IPS DF 4.7 (cell line): ENCODE data around the gene NUP188.
A peak's percentile ranks its signal among the peaks of the same experiment; 100 is the strongest.
"Not testable (repeated sequence)": the region's sequence is repeated elsewhere in the genome, so short reads cannot be mapped to it uniquely, and the experiment has no call there.

ENCODE experiments used
- DNase-seq: peaks from one replicate; pipeline ENCODE4 v3.0.0-alpha.2; 2013; ENCODE audit warnings: low spot score; ENCODE audit errors: extremely low read depth

NUP188 gene

DNA sequence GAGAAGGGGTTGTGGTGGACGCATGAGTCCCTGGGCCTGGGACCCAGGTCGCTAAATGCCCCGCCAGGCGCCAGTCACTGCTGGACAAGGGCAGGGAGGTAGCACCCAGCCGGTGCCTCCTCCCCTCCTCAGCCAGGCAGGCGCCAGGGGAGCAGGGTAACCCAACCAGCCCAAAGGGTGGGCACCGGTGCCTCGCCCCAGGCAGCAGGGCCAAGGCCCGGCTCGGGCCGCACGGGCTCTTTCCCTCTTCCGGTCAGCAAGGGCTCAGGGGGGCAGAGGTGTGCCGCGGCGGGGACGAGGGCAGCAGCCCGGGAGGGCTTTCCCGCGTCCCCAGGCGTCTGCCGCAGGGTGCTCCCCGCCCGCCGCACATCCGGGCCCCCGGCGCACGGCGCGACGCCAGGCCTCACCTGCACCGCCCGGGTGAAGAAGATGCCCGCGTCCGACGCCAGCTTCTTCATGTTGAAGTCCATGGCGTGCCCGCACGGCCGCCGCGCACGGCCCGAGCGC is 80.2 kb downstream of the NUP188 start:
- no peak for DNase-seq

DNA sequence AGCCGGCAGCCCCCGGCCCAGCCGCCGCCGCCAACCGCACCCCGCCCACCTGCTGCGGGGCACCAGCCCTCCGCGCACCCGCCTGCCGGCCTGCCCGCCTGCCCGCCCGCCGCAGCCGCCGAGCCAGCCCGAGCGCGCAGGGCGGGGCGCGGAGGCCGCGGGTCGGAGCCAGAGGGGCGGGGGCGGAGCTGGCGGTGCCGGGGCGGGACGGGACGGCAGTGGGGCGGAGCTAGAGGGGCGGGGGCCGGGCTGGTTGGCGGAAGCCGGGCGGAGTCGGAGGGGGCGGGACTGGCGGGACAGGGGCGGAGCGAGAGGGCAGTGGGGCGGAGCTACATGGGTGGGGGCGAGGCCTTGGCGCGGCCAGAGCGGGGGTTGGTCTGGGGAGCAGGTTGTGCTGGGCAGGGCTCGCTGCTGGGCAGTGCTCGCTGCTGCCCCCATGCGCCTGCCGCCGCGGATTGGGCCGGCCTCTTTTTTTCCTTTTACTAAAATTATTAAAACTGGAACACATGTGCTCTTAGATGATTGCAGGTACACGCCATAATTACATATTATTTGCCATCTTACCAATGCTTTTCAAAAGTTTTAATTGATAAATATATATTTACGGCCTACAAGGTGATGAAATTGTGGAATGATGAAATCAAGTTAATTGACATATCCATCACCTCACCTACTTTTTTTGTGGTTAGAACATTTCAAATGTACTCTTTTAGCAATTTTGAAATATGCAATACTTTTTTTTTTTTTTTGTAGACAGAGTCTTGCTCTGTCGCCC is 80.9 kb downstream of the NUP188 start, which contains the start of gene SH3GLB2:
TSS of gene SH3GLB2 (minus strand) at position 140 of the 775 bp plus-strand sequence. CDS start 177 bp downstream, outside the sequence.
- no peak for DNase-seq

GRCh38 chr9:129030191-129030590 is 82.7 kb downstream of the NUP188 start:
- DNase-seq = no peak

DNA sequence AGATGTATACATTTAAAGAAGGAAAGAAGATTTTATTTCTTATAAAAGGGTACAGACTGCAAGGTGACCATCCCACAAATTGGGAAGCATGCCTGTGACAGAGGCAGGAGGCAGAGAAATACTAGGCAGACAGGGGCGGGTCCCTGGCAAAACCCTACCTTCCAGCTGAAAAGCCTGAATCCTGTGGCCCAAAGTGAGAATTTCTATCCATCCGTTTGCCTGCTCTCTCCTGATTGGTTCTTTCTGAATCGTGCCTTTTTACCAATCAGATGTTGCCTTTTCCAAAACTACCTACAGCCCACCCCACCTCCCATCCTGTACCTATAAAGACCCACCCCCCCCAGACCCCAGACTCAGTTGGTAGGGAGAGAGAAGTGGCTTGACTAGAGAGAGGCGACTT is 84.0 kb downstream of the NUP188 start:
- no peak for DNase-seq

DNA sequence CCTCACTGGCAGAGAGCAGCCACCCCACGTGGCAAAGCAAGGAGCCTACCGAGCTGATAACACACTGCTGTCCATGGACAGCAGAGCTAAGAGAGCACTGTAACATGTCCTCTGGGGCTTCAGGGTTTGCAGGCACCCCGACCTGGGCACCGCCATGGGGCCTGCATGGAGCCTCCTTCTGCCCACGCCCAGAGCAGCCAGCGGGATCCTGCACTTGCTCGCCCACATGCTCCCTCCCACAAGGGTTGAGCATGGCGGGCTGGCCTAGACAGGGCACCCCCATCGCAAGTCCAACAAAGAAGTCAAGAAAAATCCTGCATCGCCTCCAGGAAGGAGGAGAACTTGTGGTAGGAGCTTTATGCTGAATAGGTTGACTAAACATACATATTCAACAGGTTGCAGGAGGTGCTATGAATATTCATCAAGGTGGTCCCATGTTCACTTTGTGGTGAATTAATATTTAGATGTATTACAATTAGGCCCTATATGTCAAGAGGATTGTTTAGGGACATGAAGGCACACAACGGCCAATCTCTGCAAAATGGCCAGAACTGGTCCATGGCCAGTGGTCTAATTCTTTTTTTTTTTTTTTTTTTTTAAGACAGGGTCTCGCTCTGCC is 85.2 kb downstream of the NUP188 start:
- DNase-seq = no peak

DNA sequence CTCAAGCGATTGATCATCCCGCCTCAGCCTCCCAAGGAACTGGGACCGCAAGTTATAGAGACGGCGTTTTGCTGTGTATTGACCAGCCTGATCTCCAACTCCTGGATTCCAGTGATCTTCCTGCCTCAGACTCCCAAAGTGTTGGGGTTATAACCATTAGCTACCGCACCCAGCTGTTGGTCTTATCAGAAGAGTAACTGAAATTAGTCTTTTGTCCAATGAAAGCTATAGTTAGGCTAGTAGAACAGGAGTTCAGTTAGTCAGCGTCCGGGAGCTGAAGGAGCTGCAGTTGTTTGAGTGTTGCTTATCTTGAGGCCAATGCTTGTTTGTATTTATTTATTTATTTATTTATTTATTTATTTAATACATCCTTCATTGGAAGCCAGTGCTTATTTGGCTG is 85.7 kb downstream of the NUP188 start:
- no peak for DNase-seq

GRCh38 chr9:129035838-129036237 is 88.3 kb downstream of the NUP188 start:
- DNase-seq = not testable (repeated sequence)

- DNase-seq = peak; percentile 93
These were observed 88.9 kb downstream of the NUP188 start, which contains the start of gene MIGA2 for GRCh38 chr9:129036241-129036922. TSS of gene MIGA2 (plus strand) at chr9:129036626. CDS start at chr9:129040595, 3,969 bp downstream.

GRCh38 chr9:129036923-129037766 is 89.6 kb downstream of the NUP188 start:
- DNase-seq = no peak

- DNase-seq = no peak
These were observed 90.2 kb downstream of the NUP188 start for GRCh38 chr9:129037767-129038098.

GRCh38 chr9:129038109-129038852 is 90.8 kb downstream of the NUP188 start:
- no peak for DNase-seq

DNA sequence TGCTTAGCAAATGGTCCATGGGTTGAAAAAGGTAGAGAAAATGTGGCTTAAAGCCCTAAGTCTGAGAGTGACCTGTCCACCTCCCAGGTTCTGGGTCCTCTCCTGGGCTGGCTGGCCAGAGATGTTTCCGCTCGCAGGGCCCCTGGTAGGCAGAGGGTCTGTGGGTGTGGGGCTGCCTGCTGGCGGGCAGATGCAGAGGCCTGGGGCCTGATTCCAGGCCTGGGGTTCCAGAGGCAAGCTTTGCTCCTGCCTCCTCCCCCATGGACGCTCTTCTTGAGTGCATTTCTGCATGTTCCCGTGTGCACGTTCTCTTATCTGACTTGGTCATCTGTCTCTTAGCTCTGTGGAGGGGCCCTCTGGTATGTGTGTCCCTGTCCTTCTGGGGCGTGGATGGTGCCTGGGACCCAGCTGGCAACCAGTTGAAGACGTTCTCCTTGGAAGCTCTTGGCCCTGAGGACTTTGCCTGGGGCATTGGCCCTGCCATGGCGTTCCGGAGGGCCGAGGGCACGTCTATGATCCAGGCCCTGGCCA is 92.7 kb downstream of the NUP188 start:
- DNase-seq = no peak

DNA sequence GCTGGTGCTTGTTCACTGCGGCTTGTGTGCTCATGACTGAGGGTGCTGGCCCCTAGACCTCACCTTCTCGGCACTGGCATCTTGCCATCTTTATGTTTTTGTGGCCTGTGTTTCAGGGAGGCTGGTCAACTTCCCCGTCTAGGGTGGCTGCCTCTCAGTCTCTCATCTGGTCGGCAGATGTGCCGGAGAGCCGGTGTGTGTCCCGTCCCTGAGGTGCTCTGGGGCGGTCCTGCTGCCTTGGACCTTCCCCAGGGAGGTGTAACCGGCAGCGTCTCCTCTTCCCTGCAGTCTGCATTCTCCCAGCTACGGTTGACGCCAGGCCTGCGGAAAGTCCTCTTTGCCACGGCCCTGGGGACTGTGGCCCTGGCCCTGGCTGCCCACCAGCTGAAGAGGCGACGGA is 94.5 kb downstream of the NUP188 start:
- no peak for DNase-seq

DNA sequence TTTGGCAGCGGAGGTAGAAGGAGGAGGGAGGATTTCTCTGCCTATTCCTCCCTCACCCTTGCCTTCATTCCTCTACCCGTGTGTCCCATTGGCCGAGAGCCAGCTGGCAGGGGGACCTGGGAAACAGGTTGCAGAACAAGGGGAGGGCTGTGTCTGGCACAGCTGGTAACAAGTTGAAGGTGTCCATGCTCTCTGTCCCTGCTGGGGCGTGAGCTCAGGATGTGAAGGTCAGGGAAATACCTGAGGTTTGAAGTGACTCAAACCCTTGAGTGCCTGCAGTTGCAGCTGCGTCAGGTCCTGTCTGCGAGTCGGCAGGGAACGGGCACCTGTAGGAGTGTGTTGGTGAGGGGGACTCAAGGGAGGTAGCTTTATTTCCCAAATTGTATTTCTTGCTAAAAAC is 105.1 kb downstream of the NUP188 start:
- DNase-seq = no peak

DNA sequence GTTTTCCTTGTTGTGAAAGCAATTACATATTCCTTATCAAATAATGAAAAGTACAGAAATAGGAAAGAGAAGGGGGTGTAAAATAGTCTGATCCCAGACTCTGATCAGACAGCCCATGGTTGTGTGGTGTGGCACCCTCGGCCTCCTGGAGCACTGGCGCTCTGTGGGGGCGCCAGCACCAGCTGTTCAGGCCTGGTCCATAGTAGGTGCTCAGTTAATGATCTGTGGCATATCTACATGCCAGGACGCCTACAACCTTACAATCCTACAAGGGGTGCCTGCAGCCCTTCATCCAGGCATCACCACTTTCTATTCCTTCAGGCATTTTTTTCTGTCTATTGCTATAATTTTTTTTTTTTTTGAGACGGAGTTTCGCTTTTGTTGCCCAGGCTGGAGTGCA is 105.5 kb downstream of the NUP188 start:
- DNase-seq = no peak

GRCh38 chr9:129054163-129054851 is 106.8 kb downstream of the NUP188 start:
- no peak for DNase-seq
